Fibroblast of peridontal ligament (primary cell): ENCODE measurements around the gene CFAP107.

Experiments used
- DNase-seq: peaks from one replicate; pipeline ENCODE4 v3.0.0-alpha.2; 2010; ENCODE audit errors: extremely low read depth

The CFAP107 gene

GRCh38 chr1:12741946-12742345 is 4.1 kb upstream of the CFAP107 start:
- no peak for DNase-seq

- DNase-seq = peak; percentile 37
Observed at GRCh38 chr1:12745126-12745991, 641 bp upstream of the CFAP107 start.

GRCh38 chr1:12748778-12749355 is 2.9 kb downstream of the CFAP107 start:
- no peak for DNase-seq

- no peak for DNase-seq
Observed at GRCh38 chr1:12754738-12755137, 8.7 kb downstream of the CFAP107 start.

- no peak for DNase-seq
Observed at GRCh38 chr1:12756273-12756672, 10.3 kb downstream of the CFAP107 start.

GRCh38 chr1:12756768-12757413 is 10.9 kb downstream of the CFAP107 start:
- peak; percentile 16 for DNase-seq

- DNase-seq = no peak
Observed at GRCh38 chr1:12757836-12758235, 11.8 kb downstream of the CFAP107 start.

GRCh38 chr1:12760256-12760795 is 14.3 kb downstream of the CFAP107 start:
- DNase-seq = no peak

- no peak for DNase-seq
Observed at GRCh38 chr1:12761781-12762180, 15.8 kb downstream of the CFAP107 start.

- DNase-seq = no peak
Observed at GRCh38 chr1:12762766-12763165, 16.8 kb downstream of the CFAP107 start.

- no peak for DNase-seq
Observed at GRCh38 chr1:12763479-12763878, 17.5 kb downstream of the CFAP107 start.

- DNase-seq = no peak
Observed at GRCh38 chr1:12764016-12764415, 18.0 kb downstream of the CFAP107 start.

GRCh38 chr1:12769031-12769430 is 23.0 kb downstream of the CFAP107 start:
- no peak for DNase-seq

- no peak for DNase-seq
Observed at GRCh38 chr1:12769976-12770505, 24.0 kb downstream of the CFAP107 start.

- no peak for DNase-seq
Observed at GRCh38 chr1:12770620-12771019, 24.6 kb downstream of the CFAP107 start.

- DNase-seq = no peak
Observed at GRCh38 chr1:12771186-12771585, 25.2 kb downstream of the CFAP107 start.

- no peak for DNase-seq
Observed at GRCh38 chr1:12772520-12772919, 26.5 kb downstream of the CFAP107 start.

GRCh38 chr1:12773438-12773837 is 27.4 kb downstream of the CFAP107 start, which contains the start of gene PRAMEF12:
TSS of gene PRAMEF12 (plus strand) at chr1:12773738. CDS start at chr1:12774868, 1,130 bp downstream.
- no peak for DNase-seq

- no peak for DNase-seq
Observed at GRCh38 chr1:12774801-12775345, 28.9 kb downstream of the CFAP107 start.

GRCh38 chr1:12775443-12775842 is 29.4 kb downstream of the CFAP107 start:
- no peak for DNase-seq

- DNase-seq = no peak
Observed at GRCh38 chr1:12776801-12777557, 31.0 kb downstream of the CFAP107 start.
